ENCODE measurements around the gene AKNAD1.

The AKNAD1 gene

GRCh38 chr1:108878160-108878469, 21.2 kb upstream of the AKNAD1 start:
- Mint-ChIP-seq H3K27me3 (peaks cover 16% of the 10 kb centered on the region), H3K27ac (no peak overlapping the region), H3K4me1 (peaks cover 12% of the 10 kb centered on the region), H3K9me3 (no peaks in the 10 kb centered on the region), H3K4me3 (peak overlapping the region; percentile 87 to 93)
- ATAC-seq (no peak), DNase-seq (no peak)

- ATAC-seq: no peak
Observed at GRCh38 chr1:108877348-108878159, 20.7 kb upstream of the AKNAD1 start.

GRCh38 chr1:108871050-108871724, 14.3 kb upstream of the AKNAD1 start:
- peaks cover 17% of the 10 kb centered on the region for H3K27me3 Mint-ChIP-seq
- no peak overlapping the region for H3K4me3 Mint-ChIP-seq
- ATAC-seq: no peak
- H3K9me3 Mint-ChIP-seq: no peaks in the 10 kb centered on the region
- H3K4me1 Mint-ChIP-seq: peaks cover 2% of the 10 kb centered on the region
- DNase-seq: no peak
- no peak overlapping the region for H3K27ac Mint-ChIP-seq

More at GRCh38 chr1:108877348-108878159, 20.7 kb upstream of the AKNAD1 start:
- Mint-ChIP-seq H3K9me3 (no peaks in the 10 kb centered on the region), H3K4me1 (peaks cover 12% of the 10 kb centered on the region), H3K27ac (peak overlapping the region in 1 of 2 donors; percentile 17), H3K4me3 (peak overlapping the region; percentile 87 to 93), H3K27me3 (peaks cover 16% of the 10 kb centered on the region)
- no peak for DNase-seq

GRCh38 chr1:108865316-108865910, 8.5 kb upstream of the AKNAD1 start:
- H3K4me3 Mint-ChIP-seq: no peak overlapping the region
- H3K9me3 Mint-ChIP-seq: no peaks in the 10 kb centered on the region
- DNase-seq: no peak
- peaks cover 16% of the 10 kb centered on the region for H3K27me3 Mint-ChIP-seq
- H3K27ac Mint-ChIP-seq: peak overlapping the region; percentile 20 to 74
- ATAC-seq: no peak
- H3K4me1 Mint-ChIP-seq: peaks cover 6% of the 10 kb centered on the region

- H3K27ac Mint-ChIP-seq: no peak overlapping the region
- no peak for DNase-seq
- H3K4me1 Mint-ChIP-seq: peaks cover 6% of the 10 kb centered on the region
- peak; percentile 45 for ATAC-seq
- no peak overlapping the region for H3K4me3 Mint-ChIP-seq
- H3K27me3 Mint-ChIP-seq: peaks cover 20% of the 10 kb centered on the region
- no peaks in the 10 kb centered on the region for H3K9me3 Mint-ChIP-seq
Observed at GRCh38 chr1:108863984-108864383, 7.1 kb upstream of the AKNAD1 start.

- Mint-ChIP-seq H3K27me3 (peaks cover 20% of the 10 kb centered on the region), H3K4me1 (peaks cover 6% of the 10 kb centered on the region), H3K9me3 (no peaks in the 10 kb centered on the region), H3K27ac (no peak overlapping the region), H3K4me3 (no peak overlapping the region)
- ATAC-seq (no peak), DNase-seq (no peak)
Observed at GRCh38 chr1:108862698-108863477, 6.0 kb upstream of the AKNAD1 start.

- DNase-seq (no peak), ATAC-seq (no peak)
- H3K4me3 Mint-ChIP-seq: no peak overlapping the region
- peaks cover 6% of the 10 kb centered on the region for H3K4me1 Mint-ChIP-seq
- peaks cover 20% of the 10 kb centered on the region for H3K27me3 Mint-ChIP-seq
- H3K9me3 Mint-ChIP-seq: no peaks in the 10 kb centered on the region
- H3K27ac Mint-ChIP-seq: no peak overlapping the region
Observed at GRCh38 chr1:108862017-108862610, 5.2 kb upstream of the AKNAD1 start.

- Mint-ChIP-seq H3K27ac (no peak overlapping the region), H3K4me3 (no peak overlapping the region), H3K9me3 (no peaks in the 10 kb centered on the region), H3K4me1 (peaks cover 6% of the 10 kb centered on the region), H3K27me3 (peaks cover 19% of the 10 kb centered on the region)
- DNase-seq (no peak), ATAC-seq (no peak)
Observed at GRCh38 chr1:108861566-108861965, 4.7 kb upstream of the AKNAD1 start.

GRCh38 chr1:108860190-108860907, 3.5 kb upstream of the AKNAD1 start:
- Mint-ChIP-seq H3K27ac (no peak overlapping the region), H3K4me3 (no peak overlapping the region), H3K27me3 (peaks cover 14% of the 10 kb centered on the region), H3K4me1 (peaks cover 6% of the 10 kb centered on the region), H3K9me3 (no peaks in the 10 kb centered on the region)
- DNase-seq (no peak), ATAC-seq (no peak)

GRCh38 chr1:108858230-108858950, 1.5 kb upstream of the AKNAD1 start:
- Mint-ChIP-seq H3K4me3 (no peak overlapping the region), H3K4me1 (peaks cover 6% of the 10 kb centered on the region), H3K27me3 (peaks cover 25% of the 10 kb centered on the region), H3K9me3 (no peaks in the 10 kb centered on the region), H3K27ac (no peak overlapping the region)
- no peak for DNase-seq
- no peak for ATAC-seq

GRCh38 chr1:108854221-108855019, 2.5 kb downstream of the AKNAD1 start:
- no peaks in the 10 kb centered on the region for H3K9me3 Mint-ChIP-seq
- ATAC-seq (no peak), DNase-seq (no peak)
- H3K27ac Mint-ChIP-seq: no peak overlapping the region
- peaks cover 7% of the 10 kb centered on the region for H3K4me1 Mint-ChIP-seq
- peaks cover 26% of the 10 kb centered on the region for H3K27me3 Mint-ChIP-seq
- no peak overlapping the region for H3K4me3 Mint-ChIP-seq

- Mint-ChIP-seq H3K4me3 (no peak overlapping the region), H3K4me1 (peaks cover 7% of the 10 kb centered on the region), H3K27me3 (peaks cover 26% of the 10 kb centered on the region), H3K27ac (no peak overlapping the region), H3K9me3 (no peaks in the 10 kb centered on the region)
- no peak for ATAC-seq
- no peak for DNase-seq
Observed at GRCh38 chr1:108852221-108852975, 4.5 kb downstream of the AKNAD1 start.

- no peaks in the 10 kb centered on the region for H3K9me3 Mint-ChIP-seq
- no peak for ATAC-seq
- peaks cover 7% of the 10 kb centered on the region for H3K4me1 Mint-ChIP-seq
- DNase-seq: no peak
- no peak overlapping the region for H3K4me3 Mint-ChIP-seq
- peaks cover 22% of the 10 kb centered on the region for H3K27me3 Mint-ChIP-seq
- no peak overlapping the region for H3K27ac Mint-ChIP-seq
Observed at GRCh38 chr1:108851567-108851966, 5.3 kb downstream of the AKNAD1 start.
